Measurements from ENCODE around the gene GLRA3.

GLRA3 gene

DNA sequence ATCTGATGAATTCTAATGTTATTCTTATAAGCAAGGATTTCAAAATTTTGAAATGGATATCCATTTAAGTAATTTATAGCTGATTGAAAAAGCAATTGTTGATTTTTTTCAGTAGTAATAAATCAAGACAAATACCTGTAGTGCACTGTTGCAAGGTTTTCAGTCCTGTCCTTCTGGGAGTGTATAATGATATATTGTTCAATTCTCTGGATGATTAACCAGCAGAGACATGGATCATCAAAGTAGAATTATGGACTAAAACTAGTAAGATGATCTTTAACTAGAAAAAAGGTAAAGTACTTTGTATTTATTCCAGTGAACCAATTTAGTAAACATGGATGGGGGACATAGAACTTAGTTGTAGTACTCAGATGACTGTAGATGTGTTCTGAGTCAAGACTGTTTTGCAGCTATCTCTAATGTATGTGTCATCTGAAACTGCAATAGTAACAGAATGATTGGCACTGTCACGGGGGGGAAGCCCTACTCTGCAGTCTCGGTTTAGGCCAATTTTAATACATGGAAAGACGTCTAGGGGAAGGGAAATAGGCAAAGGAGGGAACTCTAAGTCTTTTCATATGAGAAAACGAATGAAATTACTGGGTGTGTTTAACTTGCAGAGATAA lies 121.9 kb downstream of the GLRA3 start:
- no peak for ATAC-seq

DNA sequence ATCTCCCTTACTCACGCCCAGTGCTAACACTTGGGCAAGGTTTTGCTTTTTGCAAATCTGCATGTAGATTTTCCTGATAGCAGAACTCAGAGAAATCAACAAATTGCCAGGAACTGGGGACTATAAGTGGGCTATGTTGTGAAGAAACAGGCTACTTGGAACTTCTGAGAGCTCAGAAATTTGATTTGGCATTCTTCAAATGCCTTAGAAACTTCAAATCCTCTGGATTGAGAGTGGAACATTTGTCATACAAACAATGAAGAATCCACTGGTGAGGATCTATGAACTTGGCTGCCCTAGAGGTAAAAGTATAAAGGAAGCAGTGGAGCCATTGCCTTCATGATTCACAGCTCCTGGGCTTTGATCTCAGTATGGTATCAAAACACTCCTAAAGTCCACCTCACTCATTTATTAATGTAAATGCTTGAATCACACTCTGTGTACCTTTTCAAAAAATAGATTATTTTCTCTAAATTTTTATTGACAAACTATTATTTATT lies 126.0 kb downstream of the GLRA3 start:
- no peak for ATAC-seq
- peak; percentile 62 for TF ChIP-seq ISL1 (CRISPR knock-in tag; IDR thresholded peaks at IDR 0.05)
- TF ChIP-seq OSR1 (CRISPR knock-in tag; IDR thresholded peaks at IDR 0.05) = no peak

More for the DNA sequence above, 121.9 kb downstream of the GLRA3 start:
- TF ChIP-seq, protein P1, sequence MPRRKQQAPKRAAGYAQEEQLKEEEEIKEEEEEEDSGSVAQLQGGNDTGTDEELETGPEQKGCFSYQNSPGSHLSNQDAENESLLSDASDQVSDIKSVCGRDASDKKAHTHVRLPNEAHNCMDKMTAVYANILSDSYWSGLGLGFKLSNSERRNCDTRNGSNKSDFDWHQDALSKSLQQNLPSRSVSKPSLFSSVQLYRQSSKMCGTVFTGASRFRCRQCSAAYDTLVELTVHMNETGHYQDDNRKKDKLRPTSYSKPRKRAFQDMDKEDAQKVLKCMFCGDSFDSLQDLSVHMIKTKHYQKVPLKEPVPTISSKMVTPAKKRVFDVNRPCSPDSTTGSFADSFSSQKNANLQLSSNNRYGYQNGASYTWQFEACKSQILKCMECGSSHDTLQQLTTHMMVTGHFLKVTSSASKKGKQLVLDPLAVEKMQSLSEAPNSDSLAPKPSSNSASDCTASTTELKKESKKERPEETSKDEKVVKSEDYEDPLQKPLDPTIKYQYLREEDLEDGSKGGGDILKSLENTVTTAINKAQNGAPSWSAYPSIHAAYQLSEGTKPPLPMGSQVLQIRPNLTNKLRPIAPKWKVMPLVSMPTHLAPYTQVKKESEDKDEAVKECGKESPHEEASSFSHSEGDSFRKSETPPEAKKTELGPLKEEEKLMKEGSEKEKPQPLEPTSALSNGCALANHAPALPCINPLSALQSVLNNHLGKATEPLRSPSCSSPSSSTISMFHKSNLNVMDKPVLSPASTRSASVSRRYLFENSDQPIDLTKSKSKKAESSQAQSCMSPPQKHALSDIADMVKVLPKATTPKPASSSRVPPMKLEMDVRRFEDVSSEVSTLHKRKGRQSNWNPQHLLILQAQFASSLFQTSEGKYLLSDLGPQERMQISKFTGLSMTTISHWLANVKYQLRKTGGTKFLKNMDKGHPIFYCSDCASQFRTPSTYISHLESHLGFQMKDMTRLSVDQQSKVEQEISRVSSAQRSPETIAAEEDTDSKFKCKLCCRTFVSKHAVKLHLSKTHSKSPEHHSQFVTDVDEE (CRISPR knock-in tag; IDR thresholded peaks at IDR 0.05) = no peak
- no peak for TF ChIP-seq ZFP30 (CRISPR knock-in tag; IDR thresholded peaks at IDR 0.05)
- TF ChIP-seq ZNF565 (CRISPR knock-in tag; conservative IDR thresholded peaks at IDR 0.05; ENCODE audit: low read depth) = no peak
- TF ChIP-seq TOX (CRISPR knock-in tag; IDR thresholded peaks at IDR 0.05; ENCODE audit: borderline replicate concordance) = no peak

GRCh38 chr4:174699654-174700053 lies 129.4 kb downstream of the GLRA3 start:
- TF ChIP-seq ZFP30 (CRISPR knock-in tag; IDR thresholded peaks at IDR 0.05) = no peak
- TF ChIP-seq, protein P2, sequence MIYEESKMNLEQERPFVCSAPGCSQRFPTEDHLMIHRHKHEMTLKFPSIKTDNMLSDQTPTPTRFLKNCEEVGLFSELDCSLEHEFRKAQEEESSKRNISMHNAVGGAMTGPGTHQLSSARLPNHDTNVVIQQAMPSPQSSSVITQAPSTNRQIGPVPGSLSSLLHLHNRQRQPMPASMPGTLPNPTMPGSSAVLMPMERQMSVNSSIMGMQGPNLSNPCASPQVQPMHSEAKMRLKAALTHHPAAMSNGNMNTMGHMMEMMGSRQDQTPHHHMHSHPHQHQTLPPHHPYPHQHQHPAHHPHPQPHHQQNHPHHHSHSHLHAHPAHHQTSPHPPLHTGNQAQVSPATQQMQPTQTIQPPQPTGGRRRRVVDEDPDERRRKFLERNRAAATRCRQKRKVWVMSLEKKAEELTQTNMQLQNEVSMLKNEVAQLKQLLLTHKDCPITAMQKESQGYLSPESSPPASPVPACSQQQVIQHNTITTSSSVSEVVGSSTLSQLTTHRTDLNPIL (CRISPR knock-in tag; IDR thresholded peaks at IDR 0.05; ENCODE audit: low read depth) = no peak
- no peak for TF ChIP-seq BACH2 (CRISPR knock-in tag; IDR thresholded peaks at IDR 0.05; ENCODE audit: borderline replicate concordance)
- no peak for TF ChIP-seq SNAI2 (CRISPR knock-in tag; IDR thresholded peaks at IDR 0.05)
- no peak for TF ChIP-seq ZNF565 (CRISPR knock-in tag; conservative IDR thresholded peaks at IDR 0.05; ENCODE audit: low read depth)
- no peak for TF ChIP-seq ZFP3 (CRISPR knock-in tag; IDR thresholded peaks at IDR 0.05)
- TF ChIP-seq CSDC2 (CRISPR knock-in tag; IDR thresholded peaks at IDR 0.05) = no peak
- TF ChIP-seq PPARA (CRISPR knock-in tag; IDR thresholded peaks at IDR 0.05; ENCODE audit: borderline replicate concordance) = no peak

GRCh38 chr4:174697896-174698295 lies 131.2 kb downstream of the GLRA3 start:
- no peak for TF ChIP-seq TOX (CRISPR knock-in tag; IDR thresholded peaks at IDR 0.05; ENCODE audit: borderline replicate concordance)
- no peak for ATAC-seq

More at GRCh38 chr4:174699654-174700053, 129.4 kb downstream of the GLRA3 start:
- no peak for ATAC-seq

DNA sequence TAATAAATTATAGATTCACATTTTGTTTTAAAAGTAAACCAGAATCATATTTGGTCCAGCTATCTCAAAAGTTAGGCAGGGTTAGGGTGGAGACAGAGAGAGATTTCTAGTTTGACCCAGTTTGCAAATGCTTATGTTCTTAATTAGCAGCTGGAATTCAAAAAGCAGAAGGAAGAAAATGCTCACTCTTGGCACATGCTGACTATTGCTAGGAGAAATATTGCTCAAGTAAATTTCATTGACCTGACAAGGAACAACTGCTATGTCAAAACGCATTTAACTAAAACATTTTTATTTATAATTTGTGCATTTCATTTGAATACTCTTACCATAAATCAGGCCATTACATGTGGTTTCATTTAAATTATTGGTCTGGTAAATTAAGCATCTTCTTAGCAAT lies 131.8 kb downstream of the GLRA3 start:
- peak; percentile 41; the same call in 1 of the 3 replicates for ATAC-seq
- TF ChIP-seq ESRRG (CRISPR knock-in tag; IDR thresholded peaks at IDR 0.05) (no peak), ZNF8 (CRISPR knock-in tag; IDR thresholded peaks at IDR 0.05) (no peak), ARNTL (CRISPR knock-in tag; IDR thresholded peaks at IDR 0.05; ENCODE audit: borderline replicate concordance, low read depth) (no peak), OSR1 (CRISPR knock-in tag; IDR thresholded peaks at IDR 0.05) (no peak), CSRNP3 (CRISPR knock-in tag; IDR thresholded peaks at IDR 0.05) (no peak), ZNF70 (CRISPR knock-in tag; IDR thresholded peaks at IDR 0.05) (no peak), TCF4 (CRISPR knock-in tag; IDR thresholded peaks at IDR 0.05; ENCODE audit: borderline replicate concordance) (peak; percentile 23; the same call in 1 of the 2 replicates), ZC3H10 (CRISPR knock-in tag; IDR thresholded peaks at IDR 0.05) (no peak), BACH2 (CRISPR knock-in tag; IDR thresholded peaks at IDR 0.05; ENCODE audit: borderline replicate concordance) (no peak), SNAI2 (CRISPR knock-in tag; IDR thresholded peaks at IDR 0.05) (no peak), ZFP3 (CRISPR knock-in tag; IDR thresholded peaks at IDR 0.05) (no peak), TOX (CRISPR knock-in tag; IDR thresholded peaks at IDR 0.05; ENCODE audit: borderline replicate concordance) (no peak), GLIS3 (CRISPR knock-in tag; IDR thresholded peaks at IDR 0.05) (no peak), RARB (CRISPR knock-in tag; IDR thresholded peaks at IDR 0.05) (no peak), ISL1 (CRISPR knock-in tag; IDR thresholded peaks at IDR 0.05) (peak; percentile 61)
- TF ChIP-seq, protein P1 (CRISPR knock-in tag; IDR thresholded peaks at IDR 0.05) = 0 out of 2 replicates have a peak, but pooled peaks have one; percentile 20

Data from SK-N-SH treated with all-trans-retinoic acid at 6 μM for 48 hours (cell line).